H1 (cell line): Measurements from ENCODE around the gene MRPS31. TPM values are rescaled to one million over a fixed set of nuclear protein-coding genes. Genes with fewer than 3 reads are reported as not detected.

Experiments used
- CTCF ChIA-PET: fragments of 300-600 bp; sonication (Branson Sonifier 250); formaldehyde crosslinking; loops from one replicate; lab custom pipeline; 2021; ENCODE audit not compliant: partially characterized antibody; lab: Charles Lee
- POLR2A ChIA-PET: fragments of 300-600 bp; sonication (Branson Sonifier 250); formaldehyde crosslinking; loops from one replicate; lab custom pipeline; 2021; ENCODE audit warnings: inconsistent platforms; ENCODE audit not compliant: partially characterized antibody; lab: Charles Lee
- DNase-seq, 2 experiments: peaks; one replicate each; pipeline versions ENCODE4 v3.0.0 to v3.0.0-alpha.2; 2010 to 2022; ENCODE audit warnings: low spot score in 2 of 2, low read depth in 1 of 2, mixed read lengths in 1 of 2
- FAIRE-seq: peaks from 2 replicates; lab custom pipeline; 2011; peaks lifted over from hg19 to GRCh38; lab: Jason Lieb, UNC
- H2AFZ ChIP-seq: 2 replicates; pipeline ENCODE4 v1.8.1; 2012; ENCODE audit warnings: low read length, inconsistent platforms
- H2AK5ac ChIP-seq: 2 replicates; pipeline ENCODE4 v1.6.1; 2013; ENCODE audit warnings: low read depth, low read length
- H2BK120ac ChIP-seq: replicated peaks from 2 replicates; pipeline ENCODE3; 2013; ENCODE audit warnings: low read depth, low read length, inconsistent platforms
- H2BK12ac ChIP-seq: 2 replicates; pipeline ENCODE4 v1.6.1; 2013; ENCODE audit warnings: low read depth, low read length
- H2BK15ac ChIP-seq: 2 replicates; pipeline ENCODE4 v1.6.1; 2013; ENCODE audit warnings: low read length
- H2BK20ac ChIP-seq: 2 replicates; pipeline ENCODE4 v1.6.1; 2013; ENCODE audit warnings: low read length
- H2BK5ac ChIP-seq: 2 replicates; pipeline ENCODE4 v1.6.1; 2013; ENCODE audit warnings: low read depth, low read length
- H3K14ac ChIP-seq: 2 replicates; pipeline ENCODE4 v1.6.1; 2013; ENCODE audit warnings: inconsistent platforms; ENCODE audit not compliant: insufficient read length
- H3K18ac ChIP-seq: 2 replicates; pipeline ENCODE4 v1.6.1; 2013; ENCODE audit warnings: low read length; ENCODE audit errors: extremely low read depth
- H3K23ac ChIP-seq: 2 replicates; pipeline ENCODE4 v1.6.1; 2013; ENCODE audit warnings: inconsistent platforms; ENCODE audit not compliant: insufficient read length
- H3K23me2 ChIP-seq: 2 replicates; pipeline ENCODE4 v1.6.1; 2013; ENCODE audit warnings: low read depth, low read length
- H3K27ac ChIP-seq: 2 replicates; pipeline ENCODE4 v1.6.1; 2011; ENCODE audit warnings: low read depth, low read length, inconsistent platforms
- H3K27me3 ChIP-seq, 4 experiments: replicated peaks in 1 of 4; 1 replicate in 1 of 4; 2 replicates in 3 of 4; pipeline versions ENCODE4 v1.6.1 to v1.8.1; 2011 to 2013; ENCODE audit warnings: low read length in 3 of 4, mild to moderate bottlenecking in 3 of 4, inconsistent platforms in 2 of 4, mixed read lengths in 2 of 4, moderate library complexity in 1 of 4; ENCODE audit not compliant: control insufficient read depth in 3 of 4, insufficient read depth in 3 of 4; ENCODE audit errors: extremely low read depth in 1 of 4
- H3K36me3 ChIP-seq, 4 experiments: 2 replicates each; pipeline versions ENCODE4 v1.6.1 to v1.8.1; 2011 to 2013; ENCODE audit warnings: mild to moderate bottlenecking in 4 of 4, low read length in 3 of 4, moderate library complexity in 2 of 4, control low read depth in 1 of 4, inconsistent platforms in 1 of 4; ENCODE audit not compliant: insufficient read depth in 4 of 4, control insufficient read depth in 2 of 4
- H3K4ac ChIP-seq: replicated peaks from 2 replicates; pipeline ENCODE3; 2013; ENCODE audit warnings: low read length, low read depth, mixed read lengths, inconsistent platforms; ENCODE audit not compliant: insufficient read length
- H3K4me1 ChIP-seq, 4 experiments: replicated peaks in 1 of 4; 1 replicate in 1 of 4; 2 replicates in 3 of 4; pipeline versions ENCODE4 v1.6.1 to v1.8.1; 2011 to 2013; ENCODE audit warnings: low read length in 3 of 4, inconsistent platforms in 2 of 4, mixed read lengths in 1 of 4; ENCODE audit not compliant: insufficient read depth in 4 of 4, control insufficient read depth in 3 of 4
- H3K4me2 ChIP-seq, 2 experiments: 2 replicates each; pipeline versions ENCODE4 v1.6.1 to v1.8.1; 2011 to 2013; ENCODE audit warnings: low read depth in 2 of 2, low read length in 2 of 2, control low read depth in 1 of 2, inconsistent platforms in 1 of 2, mild to moderate bottlenecking in 1 of 2; ENCODE audit not compliant: insufficient read depth in 1 of 2
- H3K4me3 ChIP-seq, 4 experiments: fragments of 200-600, 300-600 bp in 1 of 4; sonication (generic), shearing (Covaris generic), sonication (Bioruptor Twin) in 1 of 4; 2 replicates each; pipeline versions ENCODE4 v1.5.1 to v1.8.1; 2011 to 2016; ENCODE audit warnings: low read length in 4 of 4, low read depth in 3 of 4, control low read depth in 2 of 4, inconsistent platforms in 2 of 4, mild to moderate bottlenecking in 2 of 4, mixed read lengths in 1 of 4, moderate library complexity in 1 of 4; ENCODE audit not compliant: insufficient read depth in 2 of 4; ENCODE audit errors: extremely low read depth in 1 of 4
- H3K56ac ChIP-seq: replicated peaks from 2 replicates; pipeline ENCODE3; 2013; ENCODE audit warnings: low read depth, mild to moderate bottlenecking, mixed read lengths, low read length, inconsistent platforms; ENCODE audit not compliant: insufficient read length
- H3K79me1 ChIP-seq: 2 replicates; pipeline ENCODE4 v1.6.1; 2013; ENCODE audit warnings: low read depth, low read length, control low read depth
- H3K79me2 ChIP-seq, 2 experiments: 2 replicates each; pipeline versions ENCODE4 v1.6.1 to v1.8.1; 2012 to 2013; ENCODE audit warnings: low read length in 2 of 2, mild to moderate bottlenecking in 2 of 2, inconsistent platforms in 1 of 2; ENCODE audit not compliant: insufficient read depth in 2 of 2, control insufficient read depth in 1 of 2
- H3K9ac ChIP-seq, 4 experiments: replicated peaks in 1 of 4; 1 replicate in 1 of 4; 2 replicates in 3 of 4; pipeline versions ENCODE4 v1.6.1 to v1.8.1; 2011 to 2013; ENCODE audit warnings: low read depth in 3 of 4, low read length in 3 of 4, control low read depth in 2 of 4, mild to moderate bottlenecking in 2 of 4, moderate library complexity in 2 of 4, inconsistent platforms in 1 of 4; ENCODE audit errors: extremely low read depth in 1 of 4
- H3K9me3 ChIP-seq, 2 experiments: 2 replicates each; pipeline versions ENCODE4 v1.6.1 to v1.8.1; 2012 to 2013; ENCODE audit warnings: mild to moderate bottlenecking in 2 of 2, moderate library complexity in 2 of 2, control low read depth in 1 of 2, inconsistent platforms in 1 of 2, low read depth in 1 of 2, low read length in 1 of 2, mixed read lengths in 1 of 2; ENCODE audit not compliant: insufficient read depth in 2 of 2
- H4K20me1 ChIP-seq, 2 experiments: replicated peaks in 1 of 2; 2 replicates each; pipeline versions ENCODE3 to v1.8.1; 2011 to 2013; ENCODE audit warnings: inconsistent platforms in 2 of 2, low read length in 2 of 2, mild to moderate bottlenecking in 1 of 2; ENCODE audit not compliant: insufficient read depth in 2 of 2, control insufficient read depth in 1 of 2
- H4K5ac ChIP-seq: 2 replicates; pipeline ENCODE4 v1.6.1; 2013; ENCODE audit warnings: low read length, low read depth, mixed read lengths, inconsistent platforms; ENCODE audit not compliant: insufficient read length
- H4K8ac ChIP-seq: 2 replicates; pipeline ENCODE4 v1.8.0; 2013; ENCODE audit warnings: mild to moderate bottlenecking, moderate library complexity, low read length, inconsistent platforms; ENCODE audit not compliant: insufficient read depth; ENCODE audit errors: extremely low read depth
- H4K91ac ChIP-seq: replicated peaks from 2 replicates; pipeline ENCODE3; 2013; ENCODE audit warnings: low read length, mixed read lengths, inconsistent platforms; ENCODE audit not compliant: insufficient read length
- ATF2 ChIP-seq: IDR thresholded peaks from 2 replicates; pipeline ENCODE4 v1.6.1; 2012; ENCODE audit warnings: low read length, inconsistent platforms
- CEBPB ChIP-seq: IDR thresholded peaks from 2 replicates; pipeline ENCODE4 v1.6.1; 2012; ENCODE audit warnings: low read depth, low read length
- CHD1 ChIP-seq: IDR thresholded peaks from 2 replicates; pipeline ENCODE4 v1.6.1; 2012; ENCODE audit warnings: low read depth, low read length, improper control_type of control experiment
- CREB1 ChIP-seq: IDR thresholded peaks from 2 replicates; pipeline ENCODE4 v1.6.1; 2012; ENCODE audit warnings: inconsistent platforms
- HDAC6 ChIP-seq: IDR thresholded peaks from one replicate; pipeline ENCODE4 v1.7.1; 2012; ENCODE audit warnings: low read depth, mild to moderate bottlenecking, inconsistent platforms, low read length, moderate library complexity
- POLR2A ChIP-seq, 2 experiments: IDR thresholded peaks; 1 replicate in 1 of 2; 2 replicates in 1 of 2; pipeline ENCODE4 v1.6.1; 2011; ENCODE audit warnings: low read depth in 2 of 2, low read length in 2 of 2, mild to moderate bottlenecking in 2 of 2; ENCODE audit errors: control extremely low read depth in 1 of 2
- ZNF274 ChIP-seq: IDR thresholded peaks from 2 replicates; pipeline ENCODE4 v1.7.0; 2012; ENCODE audit warnings: low read length, borderline replicate concordance; ENCODE audit errors: extremely low read depth
- WGBS, 2 experiments: shearing (Covaris generic) in 1 of 2; methylation state at CpG; one replicate each; pipeline versions ENCODE4 v1.1.6 to v1.1.7; 2013 to 2015; ENCODE audit warnings: low lambda C conversion rate in 2 of 2, mixed read lengths in 2 of 2, inconsistent platforms in 1 of 2, low coverage in 1 of 2, missing lambda C conversion rate in 1 of 2; ENCODE audit not compliant: insufficient replicate concordance in 2 of 2, insufficient coverage in 1 of 2, insufficient read length in 1 of 2; ENCODE audit errors: extremely low coverage in 1 of 2, missing lambda C conversion rate in 1 of 2; 5-methylcytosine and 5-hydroxymethylcytosine counted together
- polyA plus RNA-seq, 7 experiments: library from polyadenylated mRNA; depleted of rRNA in 3 of 7; stranded (reverse) in 5 of 7; unstranded in 2 of 7; fragments of >200 nt in 5 of 7; fragments of 200-250 nt in 2 of 7; gene quantifications; 1 replicate in 5 of 7; 2 replicates in 1 of 7; 4 replicates in 1 of 7; pipeline versions ENCODE4 v1.2.1 to v1.2.3, GENCODE V29; 2011 to 2013; ENCODE audit warnings: missing spikeins in 2 of 7, mixed read lengths in 2 of 7
- total RNA-seq: library from RNA; stranded (reverse); fragmentation: NEBNext Ultra II Directional; extraction: Animal tissue kit (Norgen Biotek cat#: 25700); gene quantifications from 2 replicates; pipeline ENCODE4 v1.2.1, GENCODE V29; 2021

The MRPS31 gene
- total and polyA plus RNA-seq, 2 of the 8 experiments (the other 6 are each of a cell fraction or from before 2014, with no cell fraction given) = 13.6 to 33.3 TPM

GRCh38 chr13:40781717-40782116 lies 10.7 kb upstream of the MRPS31 start:
- Histone ChIP-seq H2BK120ac (no peak overlapping the region), H3K27ac (no peak overlapping the region), H3K18ac (no peak overlapping the region), H3K27me3 (no peaks in the 10 kb centered on the region), H3K79me2 (no peaks in the 10 kb centered on the region), H2BK12ac (no peak overlapping the region), H2BK20ac (no peak overlapping the region), H3K4me3 (no peak overlapping the region), H3K56ac (no peak overlapping the region), H3K14ac (no peak overlapping the region), H3K4me2 (no peak overlapping the region), H2BK15ac (no peak overlapping the region), H3K4me1 (no peaks in the 10 kb centered on the region; a peak in 1 of 7 replicates), H3K9me3 (no peaks in the 10 kb centered on the region), H3K4ac (no peak overlapping the region), H3K9ac (no peak overlapping the region), H3K23me2 (no peaks in the 10 kb centered on the region), H4K91ac (no peak overlapping the region), H3K36me3 (no peaks in the 10 kb centered on the region), H3K79me1 (no peaks in the 10 kb centered on the region), H3K23ac (no peak overlapping the region), H4K5ac (no peak overlapping the region), H4K20me1 (no peaks in the 10 kb centered on the region), H2AFZ (no peak overlapping the region), H2AK5ac (no peak overlapping the region), H4K8ac (no peak overlapping the region), H2BK5ac (no peak overlapping the region)
- no peak for FAIRE-seq
- CTCF ChIA-PET = interaction anchor here (1.2 kb wide), 1 partner anchor 20 kb away, joined by 3 read pairs; no protein-coding TSS in a partner anchor
- POLR2A ChIA-PET = no interaction called here
- WGBS, 2 experiments = 86% methylated on average over 11 of the region's 11 CpGs; no CpG with 5 or more reads in 1 of the 2 experiments
- no peak for DNase-seq
- TF ChIP-seq HDAC6 (no peak), ZNF274 (no peak), CREB1 (no peak), ATF2 (no peak), CHD1 (no peak), POLR2A (IDR thresholded peaks at IDR 0.05; ENCODE audit: control extremely low read depth in 1 of 2, low read depth in 2 of 2, low read length in 2 of 2) (no peak), CEBPB (no peak)
